Heart right ventricle (tissue), 16 donors: ENCODE measurements around the gene SUGT1. TPM values are rescaled to one million over a fixed set of nuclear protein-coding genes. Genes with fewer than 3 reads are reported as not detected.
"Not testable (repeated sequence)": the region's sequence is repeated elsewhere in the genome, so short reads cannot be mapped to it uniquely, and the experiment has no call there.

ENCODE experiments used
- ATAC-seq, 8 donors: fragments of 200-7000 bp; cut with Tn5 transposase; one replicate each; pipeline ENCODE4 v1.9.1; 2020; ENCODE audit warnings: mild to moderate bottlenecking in 8 of 8, moderate library complexity in 8 of 8, moderate number of reproducible peaks in 1 of 8
- DNase-seq, 2 donors: peaks; one replicate each; pipeline ENCODE4 v3.0.0-alpha.2; 2020
- H3K27ac ChIP-seq, 10 donors: fragments of 200-600 bp; sonication (generic) in 2 of 10; one replicate each; pipeline versions ENCODE4 v1.5.0 to v1.8.0; 2020 to 2022; ENCODE audit warnings: mild to moderate bottlenecking in 3 of 10
- H3K27me3 ChIP-seq, 7 donors: fragments of 200-600 bp; one replicate each; pipeline ENCODE4 v1.8.0; 2021 to 2022; ENCODE audit warnings: mild to moderate bottlenecking in 2 of 7
- H3K36me3 ChIP-seq, 9 donors: fragments of 200-600 bp; sonication (generic) in 1 of 9; one replicate each; pipeline versions ENCODE4 v1.5.0 to v1.8.0; 2020 to 2022; ENCODE audit warnings: mild to moderate bottlenecking in 2 of 9
- H3K4me1 ChIP-seq, 9 donors: fragments of 200-600 bp; sonication (generic) in 1 of 9; one replicate each; pipeline versions ENCODE4 v1.5.0 to v1.8.0; 2020 to 2022; ENCODE audit warnings: mild to moderate bottlenecking in 4 of 9
- H3K4me3 ChIP-seq, 10 donors: fragments of 200-600 bp; sonication (generic) in 2 of 10; one replicate each; pipeline versions ENCODE4 v1.5.0 to v1.8.0; 2020 to 2022; ENCODE audit warnings: mild to moderate bottlenecking in 7 of 10, moderate library complexity in 2 of 10
- H3K9me3 ChIP-seq, 11 donors: fragments of 200-600 bp in 10 of 11; sonication (generic) in 2 of 11; one replicate each; pipeline versions ENCODE4 v1.5.0 to v1.8.0; 2013 to 2022; ENCODE audit warnings: mild to moderate bottlenecking in 2 of 11, control low read depth in 1 of 11, moderate library complexity in 1 of 11
- WGBS, 2 donors: extraction: QIAGEN DNeasy Blood & Tissue Kit; methylation state at CpG; one replicate each; pipeline ENCODE4 v1.1.7; 2013; ENCODE audit warnings: inconsistent platforms in 1 of 2; 5-methylcytosine and 5-hydroxymethylcytosine counted together
- intact Hi-C, 10 donors: fragments of 100-400 bp; cut with DNase I; formaldehyde crosslinking; loops; one replicate each; pipeline versions ENCODE4 v1.11.1 to v1.14.2; 2022
- polyA plus RNA-seq, 2 donors: library from polyadenylated mRNA; stranded (reverse); fragments of 200-250 nt; gene quantifications; one replicate each; pipeline ENCODE4 v1.2.3, GENCODE V29; 2013
- total RNA-seq, 10 donors: library from RNA; stranded (reverse); fragmentation: NEBNext Ultra II Directional in 3 of 10; extraction: Animal tissue kit (Norgen Biotek cat#: 25700) in 3 of 10; gene quantifications; one replicate each; pipeline versions ENCODE4 v1.2.1 to v1.2.4, GENCODE V29; 2021 to 2023
- TF ChIP-seq, protein P1 (sequence below), 9 donors: fragments of 200-600 bp; sonication (generic) in 2 of 9; IDR thresholded peaks; one replicate each; pipeline versions ENCODE4 v1.5.0 to v1.8.0; 2021 to 2022; ENCODE audit warnings: antibody characterized with exemption in 9 of 9, mild to moderate bottlenecking in 5 of 9, moderate library complexity in 1 of 9
- donor health status: Arrhythmogenic right ventricular cardiomyopathy.
- donor health status: ischemic (EF 13 %, LVEDD 7.1; RV severe dilation, severe dysfunction).
- donor health status: healthy with polysubstance abuse.
- donor health status: DM: no; HTN: yes; CAD: no.
- donor health status: DM: no; HTN: no; CAD: no.
- donor health status: ischemic (EF 25% LVEDD 6.9; RV normal size, moderate dysfunction).
- donor health status: ischemic (EF 25% LVEDD 5.7; RV mildly dilated, moderate dysfunction).
- donor health status: healthy.
- donor health status: DM: yes; HTN: yes; CAD: no.
- donor health status: Ischemic cardiomyopathy.
- donor health status: ischemic (EF 35%, LVEDD 5.7; RV mildly dilated, moderate dysfunction).
- donor health status: nonischemic (EF 11% LVEDD 7.7; RV severe dilation, severe dysfunction).
- donor health status: DM: yes; HTN: yes; CAD: no.
- donor health status: PGD.
- donor health status: ischemic (EF 29% LVEDD 5.4; RV normal size, mild dysfunction).
- donor health status: nonischemic (EF 23%, LVEDD 6.1; RV moderate dilation, normal function).

SUGT1 gene
- total and polyA plus RNA-seq, 12 donors, result 44.3 to 61.7 (median 54.2) TPM

- 59 to 68% methylated on average over 6 of the region's 6 CpGs for WGBS, 2 donors
- Histone ChIP-seq H3K27me3 (no peaks in the 10 kb centered on the region), H3K36me3 (peaks cover 0 to 11% (median 0%) of the 10 kb centered on the region in 9 donors), H3K4me1 (peaks cover 0 to 7% (median 0%) of the 10 kb centered on the region in 9 donors), H3K27ac (no peak overlapping the region), H3K9me3 (no peaks in the 10 kb centered on the region), H3K4me3 (no peak overlapping the region)
- intact Hi-C loops, result no loop called here
- no peak for ATAC-seq
- TF ChIP-seq, protein P1, sequence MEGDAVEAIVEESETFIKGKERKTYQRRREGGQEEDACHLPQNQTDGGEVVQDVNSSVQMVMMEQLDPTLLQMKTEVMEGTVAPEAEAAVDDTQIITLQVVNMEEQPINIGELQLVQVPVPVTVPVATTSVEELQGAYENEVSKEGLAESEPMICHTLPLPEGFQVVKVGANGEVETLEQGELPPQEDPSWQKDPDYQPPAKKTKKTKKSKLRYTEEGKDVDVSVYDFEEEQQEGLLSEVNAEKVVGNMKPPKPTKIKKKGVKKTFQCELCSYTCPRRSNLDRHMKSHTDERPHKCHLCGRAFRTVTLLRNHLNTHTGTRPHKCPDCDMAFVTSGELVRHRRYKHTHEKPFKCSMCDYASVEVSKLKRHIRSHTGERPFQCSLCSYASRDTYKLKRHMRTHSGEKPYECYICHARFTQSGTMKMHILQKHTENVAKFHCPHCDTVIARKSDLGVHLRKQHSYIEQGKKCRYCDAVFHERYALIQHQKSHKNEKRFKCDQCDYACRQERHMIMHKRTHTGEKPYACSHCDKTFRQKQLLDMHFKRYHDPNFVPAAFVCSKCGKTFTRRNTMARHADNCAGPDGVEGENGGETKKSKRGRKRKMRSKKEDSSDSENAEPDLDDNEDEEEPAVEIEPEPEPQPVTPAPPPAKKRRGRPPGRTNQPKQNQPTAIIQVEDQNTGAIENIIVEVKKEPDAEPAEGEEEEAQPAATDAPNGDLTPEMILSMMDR (IDR thresholded peaks at IDR 0.05), result no peak
- DNase-seq, result no peak
Observed at GRCh38 chr13:52703482-52703881, 50.8 kb downstream of the SUGT1 start.

DNA sequence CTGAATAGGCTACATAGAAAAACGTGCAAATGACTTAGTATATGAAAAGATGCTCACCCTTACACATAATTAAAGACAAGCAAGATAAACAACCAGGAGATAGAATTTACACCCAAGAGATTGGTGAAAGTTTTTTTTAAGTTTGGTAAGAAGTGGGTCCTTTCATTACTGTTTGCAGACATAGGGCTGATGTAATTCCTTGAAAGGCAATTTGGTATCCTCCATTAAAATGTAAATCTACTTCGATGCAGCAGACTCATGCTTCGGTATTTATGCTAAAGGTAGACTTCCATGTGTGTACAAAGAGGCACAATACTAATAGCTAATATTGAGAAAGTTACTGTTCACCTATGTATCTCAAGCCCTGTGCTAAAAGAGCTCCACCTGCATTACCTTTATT lies 53.4 kb downstream of the SUGT1 start:
- Histone ChIP-seq H3K27ac (no peak overlapping the region), H3K9me3 (no peaks in the 10 kb centered on the region), H3K4me3 (no peak overlapping the region), H3K36me3 (peaks cover 0 to 7% (median 0%) of the 10 kb centered on the region in 9 donors), H3K4me1 (peaks cover 0 to 7% (median 0%) of the 10 kb centered on the region in 9 donors), H3K27me3 (no peaks in the 10 kb centered on the region)
- no peak for ATAC-seq
- DNase-seq, result no peak
- intact Hi-C loops, result no loop called here
- 85 to 88% methylated on average over 3 of the region's 3 CpGs for WGBS, 2 donors
- TF ChIP-seq, protein P1 (IDR thresholded peaks at IDR 0.05), result no peak

DNA sequence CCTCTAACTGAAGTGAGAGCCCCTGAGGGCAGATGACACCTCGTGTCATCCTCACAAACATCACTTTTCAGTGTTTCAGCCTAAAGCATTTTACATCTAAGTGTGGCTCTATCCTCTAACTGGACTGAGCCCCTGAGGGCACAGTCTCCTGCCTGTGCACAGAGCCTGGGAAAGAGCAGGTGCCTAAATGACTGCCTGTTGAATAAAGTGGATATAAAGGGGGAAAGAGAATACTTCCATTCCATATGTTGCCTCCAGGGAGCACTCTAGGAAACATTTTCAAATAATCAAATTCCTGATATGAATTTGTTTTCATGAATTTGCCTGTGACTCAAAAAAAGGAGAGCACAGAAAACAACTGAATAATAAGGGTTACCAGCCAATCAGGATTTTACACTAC lies 54.7 kb downstream of the SUGT1 start:
- ATAC-seq, result no peak

DNA sequence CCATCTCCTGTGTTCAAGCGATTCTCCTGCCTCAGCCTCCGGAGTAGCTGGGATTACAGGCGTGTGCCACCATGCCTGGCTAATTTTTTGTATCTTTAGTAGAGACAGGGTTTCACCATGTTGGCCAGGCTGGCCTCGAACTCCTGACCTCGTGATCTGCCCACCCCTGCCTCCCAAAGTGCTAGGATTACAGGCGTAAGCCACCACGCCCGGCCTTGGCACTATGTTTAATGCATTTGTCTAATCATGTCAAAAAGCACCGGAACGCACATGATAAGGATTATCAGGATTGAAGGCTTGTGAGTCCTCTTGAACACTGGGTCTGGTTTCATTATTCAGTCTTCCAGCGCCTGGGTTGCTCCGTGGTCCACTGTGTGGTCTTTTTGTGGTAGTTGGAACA lies 55.6 kb downstream of the SUGT1 start:
- H3K27ac ChIP-seq, H3K4me3 ChIP-seq, DNase-seq, H3K36me3 ChIP-seq, H3K9me3 ChIP-seq, intact Hi-C loops, H3K4me1 ChIP-seq, ATAC-seq, H3K27me3 ChIP-seq: not testable (repeated sequence)
- WGBS, 2 donors, result 65 to 73% methylated on average over 12 of the region's 12 CpGs

More for the DNA sequence above, 54.7 kb downstream of the SUGT1 start:
- 82 to 90% methylated on average over 1 of the region's 1 CpG for WGBS, 2 donors
- Histone ChIP-seq H3K27me3 (no peaks in the 10 kb centered on the region), H3K27ac (no peak overlapping the region), H3K36me3 (peaks cover 0 to 6% (median 0%) of the 10 kb centered on the region in 9 donors), H3K4me1 (peaks cover 0 to 4% (median 0%) of the 10 kb centered on the region in 9 donors), H3K9me3 (no peaks in the 10 kb centered on the region), H3K4me3 (no peak overlapping the region)
- intact Hi-C loops, result no loop called here
- TF ChIP-seq, protein P1 (IDR thresholded peaks at IDR 0.05), result no peak
- DNase-seq, result no peak

- Histone ChIP-seq H3K27ac (no peak overlapping the region), H3K4me3 (no peak overlapping the region), H3K9me3 (peaks cover 0 to under 1% (median 0%) of the 10 kb centered on the region in 11 donors), H3K36me3 (no peaks in the 10 kb centered on the region), H3K4me1 (peaks cover 0 to 6% (median 0%) of the 10 kb centered on the region in 9 donors), H3K27me3 (no peaks in the 10 kb centered on the region)
- intact Hi-C loops, result no loop called here
- DNase-seq (no peak), ATAC-seq (no peak)
- TF ChIP-seq, protein P1 (IDR thresholded peaks at IDR 0.05), result no peak
- WGBS, 2 donors, result 74 to 76% methylated on average over 3 of the region's 3 CpGs
Observed at GRCh38 chr13:52711286-52711685, 58.6 kb downstream of the SUGT1 start.
